ENCODE data around the gene SYCN. TPM values are rescaled to one million over a fixed set of nuclear protein-coding genes. Genes with fewer than 3 reads are reported as not detected.

Gene SYCN
- total and polyA plus RNA-seq, 2 donors (not counting 3 experiments of a cell fraction or from before 2014, with no cell fraction given): not detected

DNA sequence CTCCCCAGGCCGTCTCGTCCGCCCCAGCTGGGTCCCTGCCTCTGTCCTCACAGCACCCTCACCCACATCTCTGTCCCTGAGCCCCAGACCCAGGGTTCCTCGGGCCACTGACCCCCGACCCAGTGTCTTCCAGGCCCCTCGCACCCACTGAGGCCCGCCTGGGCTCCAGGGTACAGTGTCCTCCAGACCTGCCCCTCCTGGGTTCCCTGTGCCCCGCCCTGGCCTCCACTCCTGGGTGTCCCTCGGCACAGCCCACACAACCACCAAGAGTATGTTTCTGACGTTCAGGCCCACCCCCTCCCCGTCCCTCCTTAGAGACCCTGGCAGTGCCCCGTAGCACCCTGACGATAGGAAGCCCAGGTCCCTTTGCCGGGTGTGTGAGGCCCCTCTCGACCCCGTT lies 29.9 kb downstream of the SYCN start:
- BruUV-seq (replicated peaks): no TSS peak
- intact Hi-C loops (cut with micrococcal nuclease): no loop called here
- Histone ChIP-seq H4K20me1 (replicated peaks; ENCODE audit: control insufficient read depth, extremely low read depth, insufficient read depth, low read length) (no peaks in the 10 kb centered on the region), H3K79me2 (ENCODE audit: control insufficient read depth, insufficient read depth, low read length) (no peaks in the 10 kb centered on the region), H3K9me1 (replicated peaks; ENCODE audit: control insufficient read depth, extremely low read depth, insufficient read depth, low read length) (no peaks in the 10 kb centered on the region), H3K9me3 (replicated peaks; ENCODE audit: control insufficient read depth, insufficient read depth, low read length) (no peaks in the 10 kb centered on the region), H3K9ac (replicated peaks; ENCODE audit: extremely low read depth, insufficient read depth, low read length) (no peak overlapping the region), H3K4me2 (ENCODE audit: insufficient read depth, low read length) (no peak overlapping the region), H3K4me3 (replicated peaks in 1 of 3; ENCODE audit: insufficient read depth in 1 of 3, low read depth in 1 of 3, low read length in 3 of 3) (no peak overlapping the region), H2AFZ (ENCODE audit: low read depth, low read length) (no peak overlapping the region), H3K27ac (ENCODE audit: insufficient read depth, low read depth, low read length) (no peak overlapping the region), H3K36me3 (ENCODE audit: control insufficient read depth in 2 of 2, extremely low read depth in 1 of 2, insufficient read depth in 2 of 2, low read length in 2 of 2) (peaks cover 3 to 40% of the 10 kb centered on the region in 2 experiments), H3K4me1 (ENCODE audit: control insufficient read depth, extremely low read depth, insufficient read depth, low read length) (no peaks in the 10 kb centered on the region), H3K27me3 (ENCODE audit: control insufficient read depth in 2 of 2, insufficient read depth in 2 of 2, low read length in 2 of 2) (no peaks in the 10 kb centered on the region)
- TF ChIP-seq EZH2 (IDR thresholded peaks at IDR 0.05; ENCODE audit: borderline replicate concordance, low read depth, low read length, severe bottlenecking) (no peak), FOS (IDR thresholded peaks at IDR 0.05; ENCODE audit: borderline replicate concordance, insufficient read depth, low read length) (no peak), POLR2A (IDR thresholded peaks at IDR 0.05; ENCODE audit: low read depth, low read length) (no peak), POLR2AphosphoS5 (IDR thresholded peaks at IDR 0.05; ENCODE audit: insufficient read depth, low read depth, low read length) (no peak), MAX (IDR thresholded peaks at IDR 0.05; ENCODE audit: insufficient read depth, insufficient read length) (no peak), MYC (IDR thresholded peaks at IDR 0.05; ENCODE audit: low read depth, low read length) (no peak), GATA2 (IDR thresholded peaks at IDR 0.05; ENCODE audit: insufficient read depth, insufficient read length, low read depth, low read length) (no peak), JUN (IDR thresholded peaks at IDR 0.05; ENCODE audit: borderline replicate concordance, insufficient read depth, insufficient read length, low read depth) (no peak)
- TF ChIP-seq, protein P1, sequence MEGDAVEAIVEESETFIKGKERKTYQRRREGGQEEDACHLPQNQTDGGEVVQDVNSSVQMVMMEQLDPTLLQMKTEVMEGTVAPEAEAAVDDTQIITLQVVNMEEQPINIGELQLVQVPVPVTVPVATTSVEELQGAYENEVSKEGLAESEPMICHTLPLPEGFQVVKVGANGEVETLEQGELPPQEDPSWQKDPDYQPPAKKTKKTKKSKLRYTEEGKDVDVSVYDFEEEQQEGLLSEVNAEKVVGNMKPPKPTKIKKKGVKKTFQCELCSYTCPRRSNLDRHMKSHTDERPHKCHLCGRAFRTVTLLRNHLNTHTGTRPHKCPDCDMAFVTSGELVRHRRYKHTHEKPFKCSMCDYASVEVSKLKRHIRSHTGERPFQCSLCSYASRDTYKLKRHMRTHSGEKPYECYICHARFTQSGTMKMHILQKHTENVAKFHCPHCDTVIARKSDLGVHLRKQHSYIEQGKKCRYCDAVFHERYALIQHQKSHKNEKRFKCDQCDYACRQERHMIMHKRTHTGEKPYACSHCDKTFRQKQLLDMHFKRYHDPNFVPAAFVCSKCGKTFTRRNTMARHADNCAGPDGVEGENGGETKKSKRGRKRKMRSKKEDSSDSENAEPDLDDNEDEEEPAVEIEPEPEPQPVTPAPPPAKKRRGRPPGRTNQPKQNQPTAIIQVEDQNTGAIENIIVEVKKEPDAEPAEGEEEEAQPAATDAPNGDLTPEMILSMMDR (IDR thresholded peaks at IDR 0.05; ENCODE audit: extremely low read depth in 1 of 2, insufficient read depth in 1 of 2, low read depth in 1 of 2, low read length in 2 of 2): no peak
- POLR2A ChIA-PET: no interaction called here
- FAIRE-seq (no peak), DNase-seq (ENCODE audit: low read depth, low spot score) (no peak)
- CTCF ChIA-PET: interaction anchor here (1.1 kb wide), 1 partner anchor 123 kb away, joined by 3 read pairs; no protein-coding TSS in a partner anchor
- dilution Hi-C loops (cut with MboI; ENCODE audit: extremely low pct_ligation_motif_present, low sequenced_read_pairs): no loop called here
